Lower lobe of right lung (tissue), 2 donors: ENCODE results near the gene ST6GALNAC2. TPM values are rescaled to one million over a fixed set of nuclear protein-coding genes. Genes with fewer than 3 reads are reported as not detected.

Source experiments
- ATAC-seq, 2 donors: fragments of 200-7000 bp; cut with Tn5 transposase; one replicate each; pipeline ENCODE4 v1.9.1; 2020 to 2022; ENCODE audit warnings: mild to moderate bottlenecking in 2 of 2, moderate library complexity in 2 of 2
- DNase-seq: peaks from one replicate; pipeline ENCODE4 v3.0.0-alpha.2; 2020
- H3K27ac ChIP-seq: fragments of 200-600 bp; one replicate; pipeline ENCODE4 v1.8.0; 2022
- H3K27me3 ChIP-seq: fragments of 200-600 bp; one replicate; pipeline ENCODE4 v1.8.0; 2022; ENCODE audit warnings: low read depth
- H3K36me3 ChIP-seq: fragments of 200-600 bp; one replicate; pipeline ENCODE4 v1.8.0; 2022; ENCODE audit warnings: mild to moderate bottlenecking
- H3K4me1 ChIP-seq: fragments of 200-600 bp; one replicate; pipeline ENCODE4 v1.8.0; 2022
- H3K4me3 ChIP-seq: fragments of 200-600 bp; one replicate; pipeline ENCODE4 v1.8.0; 2022; ENCODE audit warnings: mild to moderate bottlenecking
- H3K9me3 ChIP-seq: fragments of 200-600 bp; one replicate; pipeline ENCODE4 v1.8.0; 2022
- intact Hi-C: fragments of 100-400 bp; cut with DNase I; formaldehyde crosslinking; loops from one replicate; pipeline ENCODE4 v1.11.0; 2022
- total RNA-seq: library from RNA; stranded (reverse); fragmentation: NEBNext Ultra II Directional; extraction: Animal tissue kit (Norgen Biotek cat#: 25700); gene quantifications from one replicate; pipeline ENCODE4 v1.2.1, GENCODE V29; 2021
- TF ChIP-seq, protein P1 (sequence below): fragments of 200-600 bp; IDR thresholded peaks from one replicate; pipeline ENCODE4 v1.8.0; 2022; ENCODE audit warnings: antibody characterized with exemption, mild to moderate bottlenecking
- donor health status: DM: no; HTN: yes; CAD: no; lungs with severe emphysema.

Gene ST6GALNAC2
- total RNA-seq, 1 donor from 2014 or later, result 29.0 TPM

DNA sequence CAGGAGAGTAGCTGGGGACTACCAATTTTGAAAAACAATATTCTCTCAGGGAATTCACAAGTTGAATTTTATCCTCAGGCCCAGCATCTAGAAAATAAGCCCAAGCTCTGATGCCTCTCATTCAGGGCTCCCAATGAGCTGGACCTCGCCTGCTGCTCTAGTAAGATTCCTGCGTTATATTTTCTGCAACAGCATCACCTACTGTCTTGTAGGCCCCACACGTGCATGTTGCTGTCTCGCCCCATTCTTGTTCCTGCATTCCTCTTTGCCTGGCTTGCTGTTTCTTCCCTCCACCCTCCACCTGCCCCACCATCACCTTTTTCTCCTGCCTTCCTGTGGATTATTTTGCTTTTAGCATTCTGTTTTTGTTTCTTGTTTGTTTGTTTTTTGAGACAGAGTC, 8.3 kb upstream of the ST6GALNAC2 start:
- no peak for DNase-seq
- Histone ChIP-seq H3K27me3 (no peaks in the 10 kb centered on the region), H3K4me3 (no peak overlapping the region), H3K36me3 (no peaks in the 10 kb centered on the region), H3K4me1 (peaks cover 8% of the 10 kb centered on the region), H3K27ac (no peak overlapping the region), H3K9me3 (no peaks in the 10 kb centered on the region)
- no peak for ATAC-seq
- TF ChIP-seq, protein P1, sequence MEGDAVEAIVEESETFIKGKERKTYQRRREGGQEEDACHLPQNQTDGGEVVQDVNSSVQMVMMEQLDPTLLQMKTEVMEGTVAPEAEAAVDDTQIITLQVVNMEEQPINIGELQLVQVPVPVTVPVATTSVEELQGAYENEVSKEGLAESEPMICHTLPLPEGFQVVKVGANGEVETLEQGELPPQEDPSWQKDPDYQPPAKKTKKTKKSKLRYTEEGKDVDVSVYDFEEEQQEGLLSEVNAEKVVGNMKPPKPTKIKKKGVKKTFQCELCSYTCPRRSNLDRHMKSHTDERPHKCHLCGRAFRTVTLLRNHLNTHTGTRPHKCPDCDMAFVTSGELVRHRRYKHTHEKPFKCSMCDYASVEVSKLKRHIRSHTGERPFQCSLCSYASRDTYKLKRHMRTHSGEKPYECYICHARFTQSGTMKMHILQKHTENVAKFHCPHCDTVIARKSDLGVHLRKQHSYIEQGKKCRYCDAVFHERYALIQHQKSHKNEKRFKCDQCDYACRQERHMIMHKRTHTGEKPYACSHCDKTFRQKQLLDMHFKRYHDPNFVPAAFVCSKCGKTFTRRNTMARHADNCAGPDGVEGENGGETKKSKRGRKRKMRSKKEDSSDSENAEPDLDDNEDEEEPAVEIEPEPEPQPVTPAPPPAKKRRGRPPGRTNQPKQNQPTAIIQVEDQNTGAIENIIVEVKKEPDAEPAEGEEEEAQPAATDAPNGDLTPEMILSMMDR, result no peak
- intact Hi-C loops, result no loop called here

DNA sequence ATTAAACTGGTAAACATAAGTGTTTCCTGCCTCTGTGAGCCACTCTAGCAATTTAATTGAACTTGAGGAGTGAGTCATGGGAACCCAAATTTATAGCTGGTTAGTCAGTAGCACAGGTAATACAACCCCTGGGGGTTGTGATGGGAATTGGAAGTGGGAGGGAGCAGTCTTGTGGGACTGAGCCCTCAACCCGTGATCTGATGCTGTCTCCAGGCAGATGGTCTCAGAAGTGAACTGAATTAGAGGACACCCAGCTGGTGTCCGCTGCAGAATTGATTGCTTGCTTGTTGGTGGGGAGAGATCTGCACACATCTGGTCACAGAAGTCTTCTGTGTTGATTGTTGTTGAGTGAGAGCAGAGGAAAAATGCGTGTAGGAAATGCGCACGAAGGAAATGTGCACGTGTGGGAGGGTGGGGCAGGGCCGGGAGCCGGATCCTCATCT, 7.7 kb upstream of the ST6GALNAC2 start:
- ATAC-seq (no peak), DNase-seq (no peak)
- intact Hi-C loops, result no loop called here
- Histone ChIP-seq H3K4me3 (no peak overlapping the region), H3K36me3 (no peaks in the 10 kb centered on the region), H3K27ac (no peak overlapping the region), H3K9me3 (no peaks in the 10 kb centered on the region), H3K4me1 (peaks cover 8% of the 10 kb centered on the region), H3K27me3 (no peaks in the 10 kb centered on the region)
- TF ChIP-seq, protein P1, result no peak

DNA sequence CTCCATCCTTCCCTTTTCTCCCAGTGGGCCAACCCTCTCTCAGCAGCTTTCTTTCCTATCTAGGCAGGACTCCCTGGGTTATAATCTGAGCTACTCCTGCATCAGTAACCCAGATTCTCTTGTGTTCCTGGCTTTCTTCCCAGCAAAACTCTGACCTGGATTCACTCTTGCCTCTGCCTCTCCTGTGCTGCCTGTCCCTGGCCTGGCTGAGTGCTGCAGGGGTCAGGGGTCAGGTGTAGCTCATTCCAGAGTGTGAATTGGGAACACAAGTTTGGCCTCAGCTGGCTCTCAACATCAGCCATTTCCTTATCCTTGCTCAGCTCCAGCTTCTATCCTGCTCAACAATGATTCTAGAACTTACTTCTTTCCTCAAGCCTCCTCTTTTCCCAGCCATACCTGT, 2.5 kb upstream of the ST6GALNAC2 start:
- Histone ChIP-seq H3K9me3 (no peaks in the 10 kb centered on the region), H3K27me3 (no peaks in the 10 kb centered on the region), H3K4me1 (peaks cover 20% of the 10 kb centered on the region), H3K4me3 (no peak overlapping the region), H3K27ac (no peak overlapping the region), H3K36me3 (no peaks in the 10 kb centered on the region)
- intact Hi-C loops, result no loop called here
- TF ChIP-seq, protein P1, result no peak
- ATAC-seq (no peak), DNase-seq (no peak)

DNA sequence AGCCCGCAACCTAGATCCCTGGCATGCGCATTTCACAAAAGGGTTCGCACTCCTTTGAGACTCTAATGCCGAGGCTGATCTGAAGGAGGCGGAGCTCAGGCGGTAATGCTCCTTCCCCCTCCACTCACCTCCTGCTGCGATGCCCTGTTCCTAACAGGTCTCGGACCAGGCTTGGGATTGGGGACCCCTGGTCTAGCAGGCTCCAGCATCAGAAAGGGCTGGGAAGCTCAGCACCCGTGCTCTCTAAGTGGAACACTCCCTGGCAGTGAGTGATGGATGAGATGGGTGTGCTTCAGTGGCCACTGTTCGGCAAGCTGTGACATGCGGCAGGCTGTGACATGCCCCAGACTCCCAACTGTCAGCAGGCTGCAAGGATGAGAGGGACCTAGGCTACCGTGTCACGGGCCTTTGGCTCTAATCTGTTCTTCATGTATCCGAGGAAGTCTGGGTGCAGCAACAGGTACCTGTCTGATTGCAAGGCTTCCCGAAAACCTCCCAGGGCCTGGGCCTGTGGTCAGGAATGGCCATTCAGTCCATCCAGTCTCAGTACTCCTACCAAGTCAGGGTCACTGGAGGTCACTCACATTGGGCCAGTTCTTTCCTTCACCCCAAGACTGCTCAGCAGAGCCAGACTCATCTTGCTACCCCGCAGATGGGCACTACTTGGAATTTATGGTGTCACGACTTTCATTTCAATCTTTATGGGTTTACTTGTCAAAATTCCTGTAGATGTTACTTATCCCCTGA, 1.3 kb upstream of the ST6GALNAC2 start:
- Histone ChIP-seq H3K27ac (no peak overlapping the region), H3K4me3 (no peak overlapping the region), H3K36me3 (no peaks in the 10 kb centered on the region), H3K9me3 (no peaks in the 10 kb centered on the region), H3K4me1 (peaks cover 20% of the 10 kb centered on the region), H3K27me3 (no peaks in the 10 kb centered on the region)
- ATAC-seq (no peak), DNase-seq (no peak)
- intact Hi-C loops, result no loop called here
- TF ChIP-seq, protein P1, result no peak

DNA sequence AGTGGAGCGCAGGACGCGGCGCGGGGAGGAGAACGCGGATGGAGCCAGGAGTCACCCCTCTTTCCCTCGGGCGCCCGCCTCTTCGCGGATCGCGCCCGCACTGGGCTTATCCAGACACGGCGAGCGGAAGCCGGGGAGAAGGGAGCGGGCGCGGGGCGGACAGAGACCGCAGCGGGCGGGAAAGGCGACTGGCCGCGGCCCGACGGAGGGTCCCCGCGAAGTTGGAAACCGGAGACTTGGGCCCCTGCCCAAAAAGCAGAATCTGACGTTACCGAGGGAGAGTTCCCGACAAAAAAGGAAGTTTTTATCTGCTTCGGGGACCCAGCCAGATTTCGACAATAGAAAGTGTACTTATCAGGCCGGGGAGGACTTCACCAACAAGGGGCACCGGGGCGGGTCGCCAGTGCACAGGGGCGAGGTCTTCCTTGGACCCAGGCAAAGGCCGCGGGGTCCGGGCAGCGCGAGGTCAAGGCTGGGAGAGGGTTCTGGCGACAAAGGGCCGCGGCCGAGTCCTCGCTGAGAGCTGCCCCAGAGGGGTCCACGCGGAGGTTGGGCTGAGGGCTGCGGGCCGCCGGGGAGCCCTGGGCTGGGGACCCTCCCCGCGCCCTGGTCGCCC, 519 bp downstream of the ST6GALNAC2 start:
- peak overlapping the region; percentile 80 for H3K4me3 ChIP-seq
- ATAC-seq (peak; percentile 50 to 70), DNase-seq (peak; percentile 67)
- H3K9me3 ChIP-seq, result no peaks in the 10 kb centered on the region
- no peaks in the 10 kb centered on the region for H3K27me3 ChIP-seq
- H3K27ac ChIP-seq, result peak overlapping the region; percentile 90
- TF ChIP-seq, protein P1, result no peak
- H3K4me1 ChIP-seq, result peaks cover 20% of the 10 kb centered on the region
- no peaks in the 10 kb centered on the region for H3K36me3 ChIP-seq
- intact Hi-C loops, result no loop called here
